ENCODE data around the gene GRK4.

GRK4 gene

GRCh38 chr4:3042226-3042625, 78.9 kb downstream of the GRK4 start:
- H4K20me1 ChIP-seq (ENCODE audit: insufficient read depth, low read length) = no peaks in the 10 kb centered on the region
- H3K9me3 ChIP-seq (ENCODE audit: insufficient read depth, low read length, severe bottlenecking) = no peaks in the 10 kb centered on the region
- DNase-seq (no peak), ATAC-seq (ENCODE audit: insufficient read depth, low read depth) (no peak)
- H3K9ac ChIP-seq (ENCODE audit: low read depth, low read length) = no peak overlapping the region
- no peaks in the 10 kb centered on the region for H3K36me3 ChIP-seq (ENCODE audit: insufficient read depth, low read length)
- H3K4me1 ChIP-seq (ENCODE audit: insufficient read depth, low read length) = no peaks in the 10 kb centered on the region; the same call in 1 of the 2 replicates
- TF ChIP-seq CTCF (IDR thresholded peaks at IDR 0.05; ENCODE audit: borderline replicate concordance, extremely low read depth, low read length, poor library complexity, severe bottlenecking) = no peak
- no peak for TF ChIP-seq EZH2 (IDR thresholded peaks at IDR 0.05; ENCODE audit: borderline replicate concordance, low read depth, low read length, severe bottlenecking)
- peaks cover 28% of the 10 kb centered on the region for H3K27me3 ChIP-seq (ENCODE audit: insufficient read depth, low read length, poor library complexity)
- no peak overlapping the region for H3K4me2 ChIP-seq (ENCODE audit: insufficient read depth, low read length)
- H3K4me3 ChIP-seq (ENCODE audit: low read depth in 1 of 2, low read length in 2 of 2) = no peak overlapping the region
- H2AFZ ChIP-seq (ENCODE audit: low read depth, low read length) = no peak overlapping the region
- H3K27ac ChIP-seq (ENCODE audit: low read length) = no peak overlapping the region
- no peaks in the 10 kb centered on the region for H3K79me2 ChIP-seq (ENCODE audit: insufficient read depth, low read length)

- Histone ChIP-seq H3K36me3 (ENCODE audit: insufficient read depth, low read length) (no peaks in the 10 kb centered on the region), H3K27ac (ENCODE audit: low read length) (no peak overlapping the region), H3K27me3 (ENCODE audit: insufficient read depth, low read length, poor library complexity) (peaks cover 24% of the 10 kb centered on the region), H3K79me2 (ENCODE audit: insufficient read depth, low read length) (no peaks in the 10 kb centered on the region), H3K9ac (ENCODE audit: low read depth, low read length) (no peak overlapping the region), H3K9me3 (ENCODE audit: insufficient read depth, low read length, severe bottlenecking) (no peaks in the 10 kb centered on the region), H3K4me2 (ENCODE audit: insufficient read depth, low read length) (no peak overlapping the region), H2AFZ (ENCODE audit: low read depth, low read length) (no peak overlapping the region), H3K4me1 (ENCODE audit: insufficient read depth, low read length) (no peaks in the 10 kb centered on the region; the same call in 1 of the 2 replicates), H4K20me1 (ENCODE audit: insufficient read depth, low read length) (no peaks in the 10 kb centered on the region), H3K4me3 (ENCODE audit: low read depth in 1 of 2, low read length in 2 of 2) (no peak overlapping the region)
- no peak for ATAC-seq (ENCODE audit: insufficient read depth, low read depth)
- DNase-seq = no peak
- TF ChIP-seq CTCF (IDR thresholded peaks at IDR 0.05; ENCODE audit: borderline replicate concordance, extremely low read depth, low read length, poor library complexity, severe bottlenecking) (no peak), EZH2 (IDR thresholded peaks at IDR 0.05; ENCODE audit: borderline replicate concordance, low read depth, low read length, severe bottlenecking) (no peak)
Measured at GRCh38 chr4:3043282-3044020, 80.1 kb downstream of the GRK4 start.

GRCh38 chr4:3044870-3045819, 81.8 kb downstream of the GRK4 start:
- Histone ChIP-seq H3K27me3 (ENCODE audit: insufficient read depth, low read length, poor library complexity) (peaks cover 18% of the 10 kb centered on the region), H3K9me3 (ENCODE audit: insufficient read depth, low read length, severe bottlenecking) (no peaks in the 10 kb centered on the region), H4K20me1 (ENCODE audit: insufficient read depth, low read length) (no peaks in the 10 kb centered on the region), H3K4me2 (ENCODE audit: insufficient read depth, low read length) (no peak overlapping the region), H2AFZ (ENCODE audit: low read depth, low read length) (no peak overlapping the region), H3K4me1 (ENCODE audit: insufficient read depth, low read length) (no peaks in the 10 kb centered on the region; the same call in 1 of the 2 replicates), H3K36me3 (ENCODE audit: insufficient read depth, low read length) (no peaks in the 10 kb centered on the region), H3K79me2 (ENCODE audit: insufficient read depth, low read length) (no peaks in the 10 kb centered on the region), H3K27ac (ENCODE audit: low read length) (no peak overlapping the region), H3K4me3 (ENCODE audit: low read depth in 1 of 2, low read length in 2 of 2) (no peak overlapping the region), H3K9ac (ENCODE audit: low read depth, low read length) (no peak overlapping the region)
- DNase-seq (peak; percentile 55), ATAC-seq (ENCODE audit: insufficient read depth, low read depth) (peak; percentile 66)
- TF ChIP-seq EZH2 (IDR thresholded peaks at IDR 0.05; ENCODE audit: borderline replicate concordance, low read depth, low read length, severe bottlenecking) = no peak
- no peak for TF ChIP-seq CTCF (IDR thresholded peaks at IDR 0.05; ENCODE audit: borderline replicate concordance, extremely low read depth, low read length, poor library complexity, severe bottlenecking)

Data from DND-41 (cell line).